AG04450 (cell line): ENCODE data around the gene DBR1. TPM values are rescaled to one million over a fixed set of nuclear protein-coding genes. Genes with fewer than 3 reads are reported as not detected.
A peak's percentile ranks its signal among the peaks of the same experiment; 100 is the strongest.

Experiments
- CTCF ChIA-PET: fragments of 300-600, 350-600 bp; formaldehyde crosslinking; extraction: SDS; loops from one replicate; lab custom pipeline; 2022; ENCODE audit warnings: antibody characterized with exemption, inconsistent platforms; lab: Charles Lee
- POLR2A ChIA-PET: fragments of 350-600 bp; formaldehyde crosslinking; extraction: SDS; loops from one replicate; lab custom pipeline; 2021; ENCODE audit warnings: antibody characterized with exemption, inconsistent platforms; lab: Yijun Ruan, JAX
- DNase-seq: peaks from one replicate; pipeline ENCODE4 v3.0.0-alpha.2; 2011; ENCODE audit warnings: low read depth, low spot score
- H3K27ac ChIP-seq: one replicate; pipeline ENCODE4 v1.5.1; 2012; ENCODE audit warnings: low read depth, low read length, control low read depth
- H3K27me3 ChIP-seq: one replicate; pipeline ENCODE4 v1.6.0; 2012; ENCODE audit warnings: low read length; ENCODE audit not compliant: control insufficient read depth, insufficient read depth
- H3K4me3 ChIP-seq: 2 replicates; pipeline ENCODE4 v1.5.1; 2011; ENCODE audit warnings: mild to moderate bottlenecking, low read depth, low read length, control low read depth
- H3K9me3 ChIP-seq: 2 replicates; pipeline ENCODE4 v1.5.1; 2012; ENCODE audit warnings: low read length; ENCODE audit not compliant: control insufficient read depth, insufficient read depth
- CTCF ChIP-seq: IDR thresholded peaks from 2 replicates; pipeline ENCODE4 v1.5.1; 2011; ENCODE audit warnings: low read depth, low read length, control low read depth, inconsistent platforms
- polyA plus RNA-seq: library from polyadenylated mRNA; depleted of rRNA; stranded (reverse); fragments of >200 nt; gene quantifications from 2 replicates; pipeline ENCODE4 v1.2.3, GENCODE V29; 2011

Gene DBR1
- polyA plus RNA-seq, 1 experiment = 12.8 TPM

DNA sequence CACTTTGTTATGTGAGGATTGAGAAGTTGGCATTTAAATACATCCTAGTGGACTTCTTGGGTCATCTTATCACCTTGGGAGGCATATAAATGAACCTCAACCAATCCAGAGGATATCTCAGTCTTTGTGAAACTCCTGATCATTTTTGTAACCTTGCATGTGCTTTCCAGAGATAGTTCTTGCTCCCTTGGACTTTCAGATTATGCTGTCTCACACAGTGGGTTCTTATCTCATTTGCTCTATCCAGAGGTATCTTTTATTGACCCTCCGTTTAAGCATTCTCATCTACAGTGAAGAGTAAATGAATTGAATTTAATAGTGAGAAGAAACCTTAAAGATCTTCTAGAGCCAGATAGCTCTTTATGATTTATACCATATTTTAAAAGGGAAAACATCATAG, 22.8 kb upstream of the DBR1 start:
- Histone ChIP-seq H3K9me3 (no peaks in the 10 kb centered on the region), H3K4me3 (no peak overlapping the region), H3K27ac (no peak overlapping the region), H3K27me3 (no peaks in the 10 kb centered on the region)
- no peak for DNase-seq
- ChIA-PET POLR2A (interaction anchor here (1.1 kb wide), 1 partner anchor 10 kb away, joined by 5 read pairs; the partner anchor contains the start of gene ARMC8), CTCF (no interaction called here)
- TF ChIP-seq CTCF = no peak

DNA sequence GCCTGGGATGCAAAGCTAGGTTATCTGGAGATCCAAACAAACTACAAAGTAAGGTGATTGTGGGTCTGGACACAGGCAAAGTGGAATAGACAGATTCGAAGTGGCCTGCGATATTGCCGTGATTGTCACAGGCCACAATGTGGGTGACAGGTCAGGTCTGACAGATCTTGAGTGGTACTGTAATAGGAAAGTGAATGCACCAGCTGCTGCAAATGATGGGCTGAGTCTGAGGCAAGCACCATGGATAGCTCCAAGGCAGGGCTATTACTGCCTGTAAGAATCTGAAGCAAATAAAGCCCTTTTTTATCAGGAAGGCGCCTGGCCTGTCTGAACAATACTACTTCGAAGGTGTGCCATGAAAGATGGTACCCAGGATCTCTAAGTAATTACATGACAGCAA, 22.3 kb upstream of the DBR1 start:
- DNase-seq = no peak
- POLR2A ChIA-PET = interaction anchor here (1.1 kb wide), 1 partner anchor 10 kb away, joined by 5 read pairs; the partner anchor contains the start of gene ARMC8
- no peak for TF ChIP-seq CTCF
- Histone ChIP-seq H3K27me3 (no peaks in the 10 kb centered on the region), H3K4me3 (no peak overlapping the region), H3K9me3 (no peaks in the 10 kb centered on the region), H3K27ac (no peak overlapping the region)
- CTCF ChIA-PET = interaction anchor here (1.5 kb wide), 1 partner anchor 73 kb away, joined by 4 read pairs; no protein-coding TSS in a partner anchor

DNA sequence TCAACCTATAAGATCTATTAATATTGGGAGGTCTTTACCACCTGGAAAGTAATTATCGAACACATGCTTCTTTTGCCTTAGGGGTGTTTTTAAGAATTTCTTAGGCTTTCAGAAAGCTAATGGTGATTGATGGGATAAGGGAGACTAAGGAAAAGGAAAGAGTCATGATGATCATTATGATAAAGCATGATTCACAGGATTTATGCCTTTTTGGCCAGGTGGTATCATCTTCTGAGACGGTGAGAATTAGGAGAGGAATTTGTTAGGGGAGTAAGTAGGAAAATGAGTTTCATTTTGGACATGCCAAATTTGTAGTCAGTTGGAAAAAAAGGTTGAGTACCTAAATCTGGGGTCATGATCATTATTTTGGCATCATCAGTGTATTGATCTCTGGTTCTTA, 21.3 kb upstream of the DBR1 start:
- CTCF ChIA-PET = interaction anchor here (0.5 to 1.5 kb wide), 3 partner anchors 9 to 359 kb away, joined by 3 to 4 read pairs (median 3); partner anchors contain the start of gene ARMC8
- POLR2A ChIA-PET = no interaction called here
- no peaks in the 10 kb centered on the region for H3K27me3 ChIP-seq
- no peak for TF ChIP-seq CTCF
- no peak overlapping the region for H3K27ac ChIP-seq
- H3K4me3 ChIP-seq = no peak overlapping the region
- DNase-seq = no peak
- no peaks in the 10 kb centered on the region for H3K9me3 ChIP-seq

- CTCF ChIA-PET = interaction anchor here (0.5 to 1.5 kb wide), 3 partner anchors 8 to 360 kb away, joined by 3 to 4 read pairs (median 3); partner anchors contain the start of gene ARMC8
- Histone ChIP-seq H3K9me3 (no peaks in the 10 kb centered on the region), H3K27ac (no peak overlapping the region), H3K4me3 (no peak overlapping the region), H3K27me3 (no peaks in the 10 kb centered on the region)
- POLR2A ChIA-PET = no interaction called here
- TF ChIP-seq CTCF = no peak
- DNase-seq = no peak
These were observed 20.8 kb upstream of the DBR1 start for GRCh38 chr3:138195481-138195880.

- POLR2A ChIA-PET = interaction anchor here (0.7 to 1.8 kb wide), 5 partner anchors 9 to 71 kb away, joined by 3 to 15 read pairs (median 3); partner anchors contain the start of gene DBR1
These were observed 13.5 kb upstream of the DBR1 start for GRCh38 chr3:138188013-138188730.

More at GRCh38 chr3:138188013-138188730, 13.5 kb upstream of the DBR1 start:
- Histone ChIP-seq H3K4me3 (peak overlapping the region; percentile 72), H3K27ac (peak overlapping the region; percentile 96), H3K27me3 (peaks cover under 1% of the 10 kb centered on the region), H3K9me3 (peaks cover 6% of the 10 kb centered on the region; the same call in 1 of the 2 replicates)
- no peak for TF ChIP-seq CTCF
- CTCF ChIA-PET = interaction anchor here (1.2 to 1.4 kb wide), 3 partner anchors 8 to 119 kb away, joined by 3 to 5 read pairs (median 4); no protein-coding TSS in a partner anchor
- no peak for DNase-seq
